Heart left ventricle (tissue), 16 donors: ENCODE data around the gene MPZL1. TPM values are rescaled to one million over a fixed set of nuclear protein-coding genes. Genes with fewer than 3 reads are reported as not detected.

Experiments
- ATAC-seq, 4 donors: fragments of 200-7000 bp; cut with Tn5 transposase; one replicate each; pipeline ENCODE4 v1.9.1; 2020 to 2022; ENCODE audit warnings: moderate library complexity in 4 of 4, mild to moderate bottlenecking in 3 of 4, moderate number of reproducible peaks in 1 of 4
- DNase-seq, 5 donors: peaks; one replicate each; pipeline ENCODE4 v3.0.0-alpha.2; 2020
- H3K27ac ChIP-seq, 12 donors: fragments of 200-600 bp; sonication (generic) in 4 of 12; one replicate each; pipeline versions ENCODE4 v1.5.0 to v1.8.0; 2016 to 2022; ENCODE audit warnings: mild to moderate bottlenecking in 2 of 12
- H3K27me3 ChIP-seq, 9 donors: fragments of 200-600 bp; sonication (generic) in 2 of 9; one replicate each; pipeline versions ENCODE4 v1.5.1 to v1.8.0; 2016 to 2022; ENCODE audit warnings: mild to moderate bottlenecking in 3 of 9
- H3K36me3 ChIP-seq, 9 donors: fragments of 200-600 bp; sonication (generic) in 2 of 9; one replicate each; pipeline versions ENCODE4 v1.5.0 to v1.8.0; 2018 to 2022; ENCODE audit warnings: mild to moderate bottlenecking in 2 of 9
- H3K4me1 ChIP-seq, 12 donors: fragments of 200-600 bp; sonication (generic) in 4 of 12; one replicate each; pipeline versions ENCODE4 v1.5.0 to v1.8.0; 2016 to 2022; ENCODE audit warnings: mild to moderate bottlenecking in 3 of 12
- H3K4me3 ChIP-seq, 12 donors: fragments of 200-600 bp; sonication (generic) in 4 of 12; one replicate each; pipeline versions ENCODE4 v1.5.0 to v1.8.0; 2017 to 2022; ENCODE audit warnings: mild to moderate bottlenecking in 9 of 12, moderate library complexity in 4 of 12
- H3K9me3 ChIP-seq, 12 donors: fragments of 200-600 bp; sonication (generic) in 4 of 12; one replicate each; pipeline versions ENCODE4 v1.5.0 to v1.8.0; 2016 to 2022; ENCODE audit warnings: mild to moderate bottlenecking in 1 of 12
- POLR2A ChIP-seq, 2 donors: fragments of 450-650 bp; IDR thresholded peaks; one replicate each; pipeline ENCODE4 v1.6.1; 2017; ENCODE audit warnings: antibody characterized with exemption in 2 of 2, mild to moderate bottlenecking in 2 of 2, moderate library complexity in 2 of 2
- WGBS, 4 donors: extraction: QIAGEN DNeasy Blood & Tissue Kit in 2 of 4; methylation state at CpG; one replicate each; pipeline versions ENCODE4 v1.1.5 to v1.1.7; 2013 to 2018; 5-methylcytosine and 5-hydroxymethylcytosine counted together
- intact Hi-C, 10 donors: fragments of 100-400 bp; cut with DNase I; formaldehyde crosslinking; loops; one replicate each; pipeline versions ENCODE4 v1.11.1 to v1.14.2; 2022
- polyA plus RNA-seq, 2 donors: library from polyadenylated mRNA; stranded (reverse); fragments of 200-250 nt; gene quantifications; one replicate each; pipeline ENCODE4 v1.2.3, GENCODE V29; 2013
- total RNA-seq, 9 donors: library from RNA; depleted of rRNA in 2 of 9; stranded (reverse); fragments of >200 nt in 2 of 9; fragmentation: NEBNext Ultra II Directional in 3 of 9; extraction: Animal tissue kit (Norgen Biotek cat#: 25700) in 3 of 9; gene quantifications; one replicate each; pipeline versions ENCODE4 v1.1.0 to v1.2.4, GENCODE V29; 2016 to 2023
- TF ChIP-seq, protein P1 (sequence below), 12 donors: fragments of 200-600 bp; sonication (generic) in 4 of 12; IDR thresholded peaks; one replicate each; pipeline versions ENCODE4 v1.5.0 to v1.8.0; 2018 to 2022; ENCODE audit warnings: antibody characterized with exemption in 12 of 12, mild to moderate bottlenecking in 5 of 12
- donor health status: ischemic (EF 13 %, LVEDD 7.1; RV severe dilation, severe dysfunction).
- donor health status: healthy with polysubstance abuse.
- donor health status: DM: no; HTN: yes; CAD: no.
- donor health status: DM: no; HTN: no; CAD: no.
- donor health status: ischemic (EF 25% LVEDD 6.9; RV normal size, moderate dysfunction).
- donor health status: ischemic (EF 25% LVEDD 5.7; RV mildly dilated, moderate dysfunction).
- donor health status: healthy.
- donor health status: DM: yes; HTN: yes; CAD: no.
- donor health status: ischemic (EF 35%, LVEDD 5.7; RV mildly dilated, moderate dysfunction).
- donor health status: nonischemic (EF 11% LVEDD 7.7; RV severe dilation, severe dysfunction).
- donor health status: DM: yes; HTN: yes; CAD: no.
- donor health status: PGD.
- donor health status: ischemic (EF 29% LVEDD 5.4; RV normal size, mild dysfunction).
- donor health status: nonischemic (EF 23%, LVEDD 6.1; RV moderate dilation, normal function).

MPZL1 gene
- total and polyA plus RNA-seq, 11 donors = 7.0 to 56.3 (median 29.4) TPM

GRCh38 chr1:167708940-167709389, 12.8 kb upstream of the MPZL1 start:
- Histone ChIP-seq H3K27ac (no peak overlapping the region), H3K4me1 (peaks cover 0 to 24% (median 13%) of the 10 kb centered on the region in 12 donors), H3K9me3 (no peaks in the 10 kb centered on the region), H3K36me3 (peaks cover 0 to 39% (median 24%) of the 10 kb centered on the region in 9 donors), H3K27me3 (no peaks in the 10 kb centered on the region), H3K4me3 (no peak overlapping the region)
- intact Hi-C loops = no loop called here
- no peak for TF ChIP-seq POLR2A (IDR thresholded peaks at IDR 0.05)
- TF ChIP-seq, protein P1, sequence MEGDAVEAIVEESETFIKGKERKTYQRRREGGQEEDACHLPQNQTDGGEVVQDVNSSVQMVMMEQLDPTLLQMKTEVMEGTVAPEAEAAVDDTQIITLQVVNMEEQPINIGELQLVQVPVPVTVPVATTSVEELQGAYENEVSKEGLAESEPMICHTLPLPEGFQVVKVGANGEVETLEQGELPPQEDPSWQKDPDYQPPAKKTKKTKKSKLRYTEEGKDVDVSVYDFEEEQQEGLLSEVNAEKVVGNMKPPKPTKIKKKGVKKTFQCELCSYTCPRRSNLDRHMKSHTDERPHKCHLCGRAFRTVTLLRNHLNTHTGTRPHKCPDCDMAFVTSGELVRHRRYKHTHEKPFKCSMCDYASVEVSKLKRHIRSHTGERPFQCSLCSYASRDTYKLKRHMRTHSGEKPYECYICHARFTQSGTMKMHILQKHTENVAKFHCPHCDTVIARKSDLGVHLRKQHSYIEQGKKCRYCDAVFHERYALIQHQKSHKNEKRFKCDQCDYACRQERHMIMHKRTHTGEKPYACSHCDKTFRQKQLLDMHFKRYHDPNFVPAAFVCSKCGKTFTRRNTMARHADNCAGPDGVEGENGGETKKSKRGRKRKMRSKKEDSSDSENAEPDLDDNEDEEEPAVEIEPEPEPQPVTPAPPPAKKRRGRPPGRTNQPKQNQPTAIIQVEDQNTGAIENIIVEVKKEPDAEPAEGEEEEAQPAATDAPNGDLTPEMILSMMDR (IDR thresholded peaks at IDR 0.05) = no peak
- DNase-seq = no peak
- ATAC-seq = no peak
- 52 to 60% (median 56%) methylated on average over 3 of the region's 3 CpGs for WGBS, 4 donors

DNA sequence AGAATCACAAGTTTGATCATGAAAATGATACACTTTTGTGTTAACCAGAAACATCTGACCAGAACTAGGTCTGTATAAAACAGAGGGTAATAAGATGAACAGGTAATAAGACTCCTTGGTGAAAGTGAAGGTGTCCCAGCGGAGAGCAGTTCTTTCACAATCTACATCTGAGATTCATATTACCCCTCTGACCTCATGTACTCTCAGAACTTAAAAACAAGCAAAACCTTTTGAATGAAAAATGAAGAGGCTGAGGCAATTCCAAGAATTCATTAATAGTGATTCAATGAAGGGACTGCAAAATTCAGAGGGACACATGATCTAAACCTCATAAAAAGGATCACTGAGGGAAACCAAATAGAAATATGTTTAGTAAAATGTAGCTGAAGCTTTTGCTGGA, 10.9 kb upstream of the MPZL1 start:
- DNase-seq (no peak), ATAC-seq (no peak)
- no peaks in the 10 kb centered on the region for H3K9me3 ChIP-seq
- no peaks in the 10 kb centered on the region for H3K27me3 ChIP-seq
- H3K4me3 ChIP-seq = no peak overlapping the region
- peaks cover 0 to 27% (median 6%) of the 10 kb centered on the region in 12 donors for H3K4me1 ChIP-seq
- H3K27ac ChIP-seq = peak overlapping the region in 1 of 12 donors; percentile 42
- intact Hi-C loops = loop anchor here in 4 of 10 donors (10.0 kb wide), 2 partner anchors 224 to 374 kb away; partner anchors contain the start of genes DCAF6 (in 3 of the 4) and MPC2 (in 3 of the 4)
- TF ChIP-seq, protein P1 (IDR thresholded peaks at IDR 0.05) = no peak
- TF ChIP-seq POLR2A (IDR thresholded peaks at IDR 0.05) = no peak
- peaks cover 0 to 20% (median 6%) of the 10 kb centered on the region in 9 donors for H3K36me3 ChIP-seq
- WGBS, 4 donors = 97 to 100% (median 98%) methylated on average over 1 of the region's 1 CpG

DNA sequence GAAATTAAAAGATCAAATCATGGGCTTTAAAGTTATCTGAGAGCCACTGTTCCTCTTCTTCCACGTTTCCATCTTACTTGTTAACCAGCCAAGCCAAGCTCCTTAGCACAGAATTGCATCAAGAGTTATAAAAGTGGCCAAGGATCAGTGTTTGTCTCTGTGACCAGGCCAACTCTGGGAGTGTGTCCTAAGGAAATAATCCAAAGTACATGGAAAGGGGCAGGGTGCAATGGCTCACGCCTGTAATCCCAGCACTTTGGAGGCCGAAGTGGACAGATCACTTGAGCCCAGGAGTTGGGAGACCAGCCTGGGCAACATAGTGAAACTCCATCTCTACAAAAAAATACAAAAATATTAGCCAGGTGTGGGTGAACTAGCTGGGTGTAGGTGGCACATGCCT, 10.0 kb upstream of the MPZL1 start:
- no peak for ATAC-seq
- intact Hi-C loops = loop anchor here in 4 of 10 donors (10.0 kb wide), 2 partner anchors 223 to 373 kb away; partner anchors contain the start of genes DCAF6 (in 3 of the 4) and MPC2 (in 3 of the 4)

More for the DNA sequence above, 10.0 kb upstream of the MPZL1 start:
- no peak for TF ChIP-seq POLR2A (IDR thresholded peaks at IDR 0.05)
- TF ChIP-seq, protein P1 (IDR thresholded peaks at IDR 0.05) = no peak
- Histone ChIP-seq H3K27ac (peak overlapping the region in 1 of 12 donors; percentile 42), H3K36me3 (peaks cover 0 to 10% (median 0%) of the 10 kb centered on the region in 9 donors), H3K9me3 (no peaks in the 10 kb centered on the region), H3K4me1 (peaks cover 0 to 27% (median 6%) of the 10 kb centered on the region in 12 donors), H3K4me3 (no peak overlapping the region), H3K27me3 (no peaks in the 10 kb centered on the region)
- 75 to 91% (median 79%) methylated on average over 3 of the region's 3 CpGs for WGBS, 4 donors
- DNase-seq = no peak
